HepG2 (cell line): ENCODE measurements around the gene AKIRIN1. TPM values are rescaled to one million over a fixed set of nuclear protein-coding genes. Genes with fewer than 3 reads are reported as not detected.

Experiments
- SALL2 ChIP-seq: sonication (generic); formaldehyde crosslinking; IDR thresholded peaks from 2 replicates; pipeline ENCODE4 v1.8.1; 2023; ENCODE audit warnings: mild to moderate bottlenecking, missing genetic modification reagents, inconsistent platforms
- XBP1 ChIP-seq: sonication (generic); formaldehyde crosslinking; IDR thresholded peaks from 2 replicates; pipeline ENCODE4 v1.5.0; 2020; ENCODE audit warnings: missing genetic modification reagents
- ZNF256 ChIP-seq: sonication (generic); formaldehyde crosslinking; conservative IDR thresholded peaks from 2 replicates; pipeline ENCODE4 v1.4.0; 2020; ENCODE audit warnings: missing genetic modification reagents
- ZNF407 ChIP-seq: sonication (generic); formaldehyde crosslinking; IDR thresholded peaks from one replicate; pipeline ENCODE4 v1.5.1; 2020; ENCODE audit warnings: mild to moderate bottlenecking, missing genetic modification reagents; ENCODE audit errors: not compliant biosample characterization
- polyA plus RNA-seq, 8 experiments: library from polyadenylated mRNA; depleted of rRNA in 3 of 8; stranded (reverse) in 7 of 8; unstranded in 1 of 8; fragments of >200 nt; fragmentation: Illumina TruSeq in 4 of 8; extraction: Trizol in 4 of 8; gene quantifications; 2 replicates each; pipeline versions ENCODE4 v1.2.1 to v1.2.3, GENCODE V29; 2011 to 2016; ENCODE audit warnings: low read depth in 4 of 8, missing spikeins in 1 of 8, mixed read lengths in 1 of 8; ENCODE audit not compliant: insufficient read depth in 1 of 8
- total RNA-seq, 5 experiments: library from RNA; depleted of rRNA; stranded (reverse); fragments of >200 nt; fragmentation: Illumina TruSeq; extraction: Trizol; gene quantifications; 2 replicates each; pipeline ENCODE4 v1.2.3, GENCODE V29; 2016; ENCODE audit warnings: low read depth in 1 of 5

The AKIRIN1 gene
- total and polyA plus RNA-seq, 2 of the 13 experiments (the other 11 are each of a cell fraction or from before 2014, with no cell fraction given): 123 to 157 TPM

GRCh38 chr1:39050001-39050400, 58.9 kb downstream of the AKIRIN1 start (continued):
- TF ChIP-seq ZNF407 (CRISPR knock-in tag) (no peak), ZNF256 (CRISPR knock-in tag) (no peak), SALL2 (CRISPR knock-in tag) (no peak), XBP1 (CRISPR knock-in tag) (no peak)
